ENCODE data around the gene IRAK1. TPM values are rescaled to one million over a fixed set of nuclear protein-coding genes. Genes with fewer than 3 reads are reported as not detected.

Gene IRAK1
- polyA plus RNA-seq, 4 donors = 57.2 to 135 (median 117) TPM

GRCh38 chrX:153971124-153971449 is 48.6 kb downstream of the IRAK1 start:
- no peak for FAIRE-seq
- WGBS, 3 donors = 0 to 13% (median 1%) methylated on average over 3 to 34 of the region's 34 CpGs

GRCh38 chrX:153970357-153971123 is 49.2 kb downstream of the IRAK1 start:
- peak overlapping the region; percentile 94 to 100 (median 97) for H3K27ac ChIP-seq (ENCODE audit: low read depth in 1 of 3, low read length in 2 of 3)
- peak; percentile 24 to 55 for DNase-seq
- no peaks in the 10 kb centered on the region for H3K9me3 ChIP-seq (ENCODE audit: control insufficient read depth in 2 of 2, insufficient read depth in 1 of 2, low read depth in 1 of 2, low read length in 1 of 2)
- no peaks in the 10 kb centered on the region for H3K27me3 ChIP-seq (ENCODE audit: control insufficient read depth in 3 of 3, insufficient read depth in 3 of 3, low read length in 3 of 3)
- peak overlapping the region; percentile 71 to 99 (median 75) for H3K4me3 ChIP-seq (ENCODE audit: low read depth in 1 of 3, low read length in 3 of 3)
- H3K4me1 ChIP-seq (ENCODE audit: control insufficient read depth in 3 of 3, insufficient read depth in 2 of 3, low read depth in 1 of 3, low read length in 2 of 3) = peaks cover 0 to 45% (median 2%) of the 10 kb centered on the region in 3 donors
- peaks cover 0 to 34% (median 0%) of the 10 kb centered on the region in 3 donors for H3K36me3 ChIP-seq (ENCODE audit: control insufficient read depth in 3 of 3, insufficient read depth in 2 of 3, low read depth in 1 of 3, low read length in 3 of 3)
- 0 to 19% (median 0%) methylated on average over 5 to 49 of the region's 49 CpGs for WGBS, 3 donors
- FAIRE-seq = no peak

More at GRCh38 chrX:153971124-153971449, 48.6 kb downstream of the IRAK1 start:
- H3K27me3 ChIP-seq (ENCODE audit: control insufficient read depth in 3 of 3, insufficient read depth in 3 of 3, low read length in 3 of 3) = no peaks in the 10 kb centered on the region
- H3K9me3 ChIP-seq (ENCODE audit: control insufficient read depth in 2 of 2, insufficient read depth in 1 of 2, low read depth in 1 of 2, low read length in 1 of 2) = no peaks in the 10 kb centered on the region
- peak; percentile 84 to 86 for DNase-seq
- peak overlapping the region; percentile 71 to 99 (median 75) for H3K4me3 ChIP-seq (ENCODE audit: low read depth in 1 of 3, low read length in 3 of 3)
- H3K27ac ChIP-seq (ENCODE audit: low read depth in 1 of 3, low read length in 2 of 3) = peak overlapping the region; percentile 94 to 100 (median 97)
- peaks cover 0 to 45% (median 2%) of the 10 kb centered on the region in 3 donors for H3K4me1 ChIP-seq (ENCODE audit: control insufficient read depth in 3 of 3, insufficient read depth in 2 of 3, low read depth in 1 of 3, low read length in 2 of 3)
- peaks cover 0 to 34% (median 0%) of the 10 kb centered on the region in 3 donors for H3K36me3 ChIP-seq (ENCODE audit: control insufficient read depth in 3 of 3, insufficient read depth in 2 of 3, low read depth in 1 of 3, low read length in 3 of 3)

GRCh38 chrX:153969904-153970356 is 49.8 kb downstream of the IRAK1 start:
- FAIRE-seq (no peak), DNase-seq (peak; percentile 7 to 40)
- H3K36me3 ChIP-seq (ENCODE audit: control insufficient read depth in 3 of 3, insufficient read depth in 2 of 3, low read depth in 1 of 3, low read length in 3 of 3) = peaks cover 0 to 40% (median 0%) of the 10 kb centered on the region in 3 donors
- peaks cover 0 to 45% (median 2%) of the 10 kb centered on the region in 3 donors for H3K4me1 ChIP-seq (ENCODE audit: control insufficient read depth in 3 of 3, insufficient read depth in 2 of 3, low read depth in 1 of 3, low read length in 2 of 3)
- no peaks in the 10 kb centered on the region for H3K27me3 ChIP-seq (ENCODE audit: control insufficient read depth in 3 of 3, insufficient read depth in 3 of 3, low read length in 3 of 3)
- H3K4me3 ChIP-seq (ENCODE audit: low read depth in 1 of 3, low read length in 3 of 3) = peak overlapping the region; percentile 48 to 99 (median 75)
- 1 to 27% (median 3%) methylated on average over 21 to 26 of the region's 26 CpGs for WGBS, 3 donors
- H3K27ac ChIP-seq (ENCODE audit: low read depth in 1 of 3, low read length in 2 of 3) = peak overlapping the region in 2 of 3 donors; percentile 69 to 100
- no peaks in the 10 kb centered on the region for H3K9me3 ChIP-seq (ENCODE audit: control insufficient read depth in 2 of 2, insufficient read depth in 1 of 2, low read depth in 1 of 2, low read length in 1 of 2)

- peak overlapping the region; percentile 46 to 100 (median 69) for H3K27ac ChIP-seq (ENCODE audit: low read depth in 1 of 3, low read length in 2 of 3)
- 7 to 45% (median 10%) methylated on average over 22 to 25 of the region's 25 CpGs for WGBS, 3 donors
- no peak for DNase-seq
- no peaks in the 10 kb centered on the region for H3K9me3 ChIP-seq (ENCODE audit: control insufficient read depth in 2 of 2, insufficient read depth in 1 of 2, low read depth in 1 of 2, low read length in 1 of 2)
- peaks cover 0 to 38% (median 0%) of the 10 kb centered on the region in 3 donors for H3K4me1 ChIP-seq (ENCODE audit: control insufficient read depth in 3 of 3, insufficient read depth in 2 of 3, low read depth in 1 of 3, low read length in 2 of 3)
- peaks cover 0 to 46% (median 0%) of the 10 kb centered on the region in 3 donors for H3K36me3 ChIP-seq (ENCODE audit: control insufficient read depth in 3 of 3, insufficient read depth in 2 of 3, low read depth in 1 of 3, low read length in 3 of 3)
- no peak for FAIRE-seq
- no peaks in the 10 kb centered on the region for H3K27me3 ChIP-seq (ENCODE audit: control insufficient read depth in 3 of 3, insufficient read depth in 3 of 3, low read length in 3 of 3)
- H3K4me3 ChIP-seq (ENCODE audit: low read depth in 1 of 3, low read length in 3 of 3) = peak overlapping the region; percentile 48 to 99 (median 75)
Measured at GRCh38 chrX:153969125-153969903, 50.4 kb downstream of the IRAK1 start.

- DNase-seq (peak; percentile 14 to 34), FAIRE-seq (no peak)
- peaks cover 0 to 51% (median 0%) of the 10 kb centered on the region in 3 donors for H3K36me3 ChIP-seq (ENCODE audit: control insufficient read depth in 3 of 3, insufficient read depth in 2 of 3, low read depth in 1 of 3, low read length in 3 of 3)
- H3K4me3 ChIP-seq (ENCODE audit: low read depth in 1 of 3, low read length in 3 of 3) = peak overlapping the region in 2 of 3 donors; percentile 75 to 99
- H3K9me3 ChIP-seq (ENCODE audit: control insufficient read depth in 2 of 2, insufficient read depth in 1 of 2, low read depth in 1 of 2, low read length in 1 of 2) = no peaks in the 10 kb centered on the region
- no peaks in the 10 kb centered on the region for H3K27me3 ChIP-seq (ENCODE audit: control insufficient read depth in 3 of 3, insufficient read depth in 3 of 3, low read length in 3 of 3)
- peaks cover 0 to 33% (median 0%) of the 10 kb centered on the region in 3 donors for H3K4me1 ChIP-seq (ENCODE audit: control insufficient read depth in 3 of 3, insufficient read depth in 2 of 3, low read depth in 1 of 3, low read length in 2 of 3)
- 6 to 37% (median 22%) methylated on average over 11 to 12 of the region's 12 CpGs for WGBS, 3 donors
- H3K27ac ChIP-seq (ENCODE audit: low read depth in 1 of 3, low read length in 2 of 3) = peak overlapping the region; percentile 4 to 69 (median 44)
Measured at GRCh38 chrX:153968754-153969124, 51.0 kb downstream of the IRAK1 start.

GRCh38 chrX:153968255-153968654 is 51.4 kb downstream of the IRAK1 start:
- H3K36me3 ChIP-seq (ENCODE audit: control insufficient read depth in 3 of 3, insufficient read depth in 2 of 3, low read depth in 1 of 3, low read length in 3 of 3) = peaks cover 0 to 56% (median 3%) of the 10 kb centered on the region in 3 donors
- DNase-seq = no peak
- no peak for FAIRE-seq
- 25 to 60% (median 29%) methylated on average over 9 of the region's 9 CpGs for WGBS, 3 donors
- H3K9me3 ChIP-seq (ENCODE audit: control insufficient read depth in 2 of 2, insufficient read depth in 1 of 2, low read depth in 1 of 2, low read length in 1 of 2) = no peaks in the 10 kb centered on the region
- H3K27me3 ChIP-seq (ENCODE audit: control insufficient read depth in 3 of 3, insufficient read depth in 3 of 3, low read length in 3 of 3) = no peaks in the 10 kb centered on the region
- peak overlapping the region; percentile 4 to 69 (median 44) for H3K27ac ChIP-seq (ENCODE audit: low read depth in 1 of 3, low read length in 2 of 3)
- H3K4me1 ChIP-seq (ENCODE audit: control insufficient read depth in 3 of 3, insufficient read depth in 2 of 3, low read depth in 1 of 3, low read length in 2 of 3) = peaks cover 0 to 28% (median 0%) of the 10 kb centered on the region in 3 donors
- H3K4me3 ChIP-seq (ENCODE audit: low read depth in 1 of 3, low read length in 3 of 3) = peak overlapping the region in 2 of 3 donors; percentile 75 to 99

GRCh38 chrX:153967536-153968224 is 52.0 kb downstream of the IRAK1 start:
- no peaks in the 10 kb centered on the region for H3K27me3 ChIP-seq (ENCODE audit: control insufficient read depth in 3 of 3, insufficient read depth in 3 of 3, low read length in 3 of 3)
- no peaks in the 10 kb centered on the region for H3K9me3 ChIP-seq (ENCODE audit: control insufficient read depth in 2 of 2, insufficient read depth in 1 of 2, low read depth in 1 of 2, low read length in 1 of 2)
- H3K4me3 ChIP-seq (ENCODE audit: low read depth in 1 of 3, low read length in 3 of 3) = peak overlapping the region in 1 of 3 donors; percentile 75
- peak overlapping the region in 2 of 3 donors; percentile 4 to 69 for H3K27ac ChIP-seq (ENCODE audit: low read depth in 1 of 3, low read length in 2 of 3)
- peak in 1 of 2 donors; percentile 20 for DNase-seq
- WGBS, 3 donors = 41 to 63% (median 43%) methylated on average over 14 to 16 of the region's 16 CpGs
- no peak for FAIRE-seq
- peaks cover 2 to 62% (median 6%) of the 10 kb centered on the region in 3 donors for H3K36me3 ChIP-seq (ENCODE audit: control insufficient read depth in 3 of 3, insufficient read depth in 2 of 3, low read depth in 1 of 3, low read length in 3 of 3)
- peaks cover 0 to 27% (median 0%) of the 10 kb centered on the region in 3 donors for H3K4me1 ChIP-seq (ENCODE audit: control insufficient read depth in 3 of 3, insufficient read depth in 2 of 3, low read depth in 1 of 3, low read length in 2 of 3)
